Measurements from ENCODE around the gene AKT1S1.

AKT1S1 gene

DNA sequence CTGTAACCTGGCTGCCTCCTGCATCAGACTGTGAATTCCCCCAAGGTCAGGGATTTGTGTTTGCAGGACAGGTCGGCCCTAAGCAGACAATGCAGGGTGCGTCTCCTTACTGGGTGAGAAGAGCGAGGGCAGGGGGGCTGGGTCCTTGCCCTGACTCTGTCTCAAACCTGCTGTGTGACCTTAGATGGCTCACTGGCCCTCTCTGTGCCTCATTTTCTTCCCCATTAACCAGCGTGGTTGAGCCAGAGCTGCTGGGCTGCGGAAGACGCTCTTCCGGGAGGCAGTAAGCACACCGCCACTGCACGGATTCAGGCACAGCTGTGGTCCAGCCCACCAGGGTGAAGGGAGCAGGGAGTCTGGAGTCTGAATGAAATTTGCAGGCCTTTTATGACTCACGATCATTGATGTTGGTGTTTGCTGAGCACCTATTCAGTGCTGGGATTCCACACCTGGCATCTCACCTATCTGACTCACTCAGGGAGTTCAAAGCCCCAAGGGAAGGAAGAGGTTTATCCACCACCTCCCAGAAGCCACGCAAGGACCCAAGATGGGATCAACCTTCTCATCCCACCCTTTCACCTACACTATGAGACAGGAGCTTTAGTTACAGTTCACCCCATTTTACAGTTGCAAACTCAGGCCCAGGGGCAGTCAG, 2.5 kb downstream of the AKT1S1 start:
- H3K4me3 Mint-ChIP-seq = peak overlapping the region; percentile 57
- no peak overlapping the region for H3K27ac Mint-ChIP-seq
- no peak for DNase-seq
- TF ChIP-seq CTCF (IDR thresholded peaks at IDR 0.05) = no peak
- peaks cover 53% of the 10 kb centered on the region for H3K4me1 Mint-ChIP-seq
- no peaks in the 10 kb centered on the region for H3K9me3 Mint-ChIP-seq
- H3K27me3 Mint-ChIP-seq (ENCODE audit: low read depth, poor library complexity) = no peaks in the 10 kb centered on the region
- H3K36me3 Mint-ChIP-seq (ENCODE audit: low read depth) = peaks cover 13% of the 10 kb centered on the region

DNA sequence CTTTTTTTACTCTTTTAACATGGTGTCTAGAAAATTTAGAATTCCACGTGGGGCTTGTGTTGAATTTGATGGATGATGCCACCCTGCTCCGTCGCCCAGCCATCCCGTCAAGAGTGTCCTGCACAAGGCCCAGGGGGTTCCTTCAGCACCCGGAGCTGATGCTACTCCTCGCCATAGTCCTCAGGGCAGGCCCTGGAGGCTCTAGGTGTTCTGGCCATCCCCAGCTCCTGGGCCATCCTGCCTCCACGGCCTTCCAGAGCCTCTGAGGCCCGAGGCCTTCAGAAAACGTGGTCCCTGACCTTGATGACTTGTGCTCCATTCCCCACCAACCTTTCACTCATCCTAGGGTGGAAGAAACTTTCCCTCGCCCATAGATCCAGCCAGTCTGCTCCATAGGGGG, 3.3 kb downstream of the AKT1S1 start:
- Mint-ChIP-seq H3K36me3 (ENCODE audit: low read depth) (peaks cover 7% of the 10 kb centered on the region), H3K9me3 (no peaks in the 10 kb centered on the region), H3K4me3 (no peak overlapping the region), H3K27me3 (ENCODE audit: low read depth, poor library complexity) (no peaks in the 10 kb centered on the region), H3K27ac (no peak overlapping the region), H3K4me1 (peaks cover 48% of the 10 kb centered on the region)
- DNase-seq = no peak
- no peak for TF ChIP-seq CTCF (IDR thresholded peaks at IDR 0.05)

GRCh38 chr19:49873129-49873521, 4.0 kb downstream of the AKT1S1 start:
- no peak for DNase-seq
- no peak overlapping the region for H3K27ac Mint-ChIP-seq
- H3K27me3 Mint-ChIP-seq (ENCODE audit: low read depth, poor library complexity) = no peaks in the 10 kb centered on the region
- H3K36me3 Mint-ChIP-seq (ENCODE audit: low read depth) = peaks cover 6% of the 10 kb centered on the region
- H3K4me1 Mint-ChIP-seq = peaks cover 41% of the 10 kb centered on the region
- H3K4me3 Mint-ChIP-seq = no peak overlapping the region
- TF ChIP-seq CTCF (IDR thresholded peaks at IDR 0.05) = no peak
- no peaks in the 10 kb centered on the region for H3K9me3 Mint-ChIP-seq

- peaks cover 38% of the 10 kb centered on the region for H3K4me1 Mint-ChIP-seq
- H3K27ac Mint-ChIP-seq = peak overlapping the region; percentile 36
- H3K9me3 Mint-ChIP-seq = no peaks in the 10 kb centered on the region
- H3K36me3 Mint-ChIP-seq (ENCODE audit: low read depth) = peaks cover 6% of the 10 kb centered on the region
- no peaks in the 10 kb centered on the region for H3K27me3 Mint-ChIP-seq (ENCODE audit: low read depth, poor library complexity)
- no peak for TF ChIP-seq CTCF (IDR thresholded peaks at IDR 0.05)
- no peak for DNase-seq
- no peak overlapping the region for H3K4me3 Mint-ChIP-seq
These were observed 4.7 kb downstream of the AKT1S1 start for GRCh38 chr19:49872245-49873128.

- Mint-ChIP-seq H3K36me3 (ENCODE audit: low read depth) (peaks cover 6% of the 10 kb centered on the region), H3K27me3 (ENCODE audit: low read depth, poor library complexity) (no peaks in the 10 kb centered on the region), H3K27ac (no peak overlapping the region), H3K9me3 (no peaks in the 10 kb centered on the region), H3K4me3 (peak overlapping the region; percentile 62), H3K4me1 (peaks cover 44% of the 10 kb centered on the region)
- DNase-seq = no peak
- TF ChIP-seq CTCF (IDR thresholded peaks at IDR 0.05) = no peak
These were observed 5.7 kb downstream of the AKT1S1 start for GRCh38 chr19:49871349-49871985.
